Neural crest cell (in vitro differentiated cells): ENCODE data around the gene TRPC1. TPM values are rescaled to one million over a fixed set of nuclear protein-coding genes. Genes with fewer than 3 reads are reported as not detected.

Experiments used
- DNase-seq: peaks from one replicate; pipeline ENCODE4 v3.0.0; 2021; ENCODE audit warnings: low read depth, mixed read lengths, low spot score
- H3K27ac Mint-ChIP-seq: one replicate; pipeline ENCODE4 v1.8.0; 2021; ENCODE audit warnings: mild to moderate bottlenecking, mixed read lengths; ENCODE audit not compliant: unreplicated experiment
- H3K27me3 Mint-ChIP-seq: 2 replicates; pipeline ENCODE4 v1.8.0; 2021; ENCODE audit warnings: low read depth, mild to moderate bottlenecking, mixed read lengths
- H3K36me3 Mint-ChIP-seq: 2 replicates; pipeline ENCODE4 v1.8.0; 2021; ENCODE audit warnings: low read depth, mild to moderate bottlenecking, mixed read lengths
- H3K4me1 Mint-ChIP-seq: 2 replicates; pipeline ENCODE4 v1.8.0; 2021; ENCODE audit warnings: mixed read lengths
- H3K4me3 Mint-ChIP-seq: one replicate; pipeline ENCODE4 v1.8.0; 2021; ENCODE audit warnings: mild to moderate bottlenecking, mixed read lengths
- H3K9me3 Mint-ChIP-seq: 2 replicates; pipeline ENCODE4 v1.8.0; 2021; ENCODE audit warnings: mixed read lengths
- CTCF ChIP-seq: fragments of 200-600 bp; sonication (generic); conservative IDR thresholded peaks from 2 replicates; pipeline ENCODE4 v1.5.0; 2021; ENCODE audit warnings: antibody characterized with exemption, mild to moderate bottlenecking
- total RNA-seq: library from RNA; stranded (reverse); gene quantifications from 2 replicates; pipeline ENCODE4 v1.2.1, GENCODE V29; 2021

Gene TRPC1
- total RNA-seq, 1 donor from 2014 or later: 14.8 TPM

- Mint-ChIP-seq H3K4me3 (no peak overlapping the region), H3K36me3 (no peaks in the 10 kb centered on the region), H3K4me1 (no peaks in the 10 kb centered on the region), H3K27ac (no peak overlapping the region), H3K27me3 (no peaks in the 10 kb centered on the region), H3K9me3 (no peaks in the 10 kb centered on the region)
- no peak for TF ChIP-seq CTCF
- no peak for DNase-seq
Measured at GRCh38 chr3:142852009-142852408, 128.2 kb downstream of the TRPC1 start.

GRCh38 chr3:142853270-142854168, 129.7 kb downstream of the TRPC1 start:
- no peak overlapping the region for H3K27ac Mint-ChIP-seq

GRCh38 chr3:142857056-142857455, 133.2 kb downstream of the TRPC1 start:
- no peak overlapping the region for H3K27ac Mint-ChIP-seq
- no peaks in the 10 kb centered on the region for H3K27me3 Mint-ChIP-seq
- DNase-seq: no peak
- H3K9me3 Mint-ChIP-seq: no peaks in the 10 kb centered on the region
- H3K4me1 Mint-ChIP-seq: no peaks in the 10 kb centered on the region
- no peak overlapping the region for H3K4me3 Mint-ChIP-seq
- H3K36me3 Mint-ChIP-seq: no peaks in the 10 kb centered on the region
- no peak for TF ChIP-seq CTCF

More at GRCh38 chr3:142853270-142854168, 129.7 kb downstream of the TRPC1 start:
- Mint-ChIP-seq H3K27me3 (no peaks in the 10 kb centered on the region), H3K36me3 (no peaks in the 10 kb centered on the region), H3K4me1 (no peaks in the 10 kb centered on the region), H3K9me3 (no peaks in the 10 kb centered on the region), H3K4me3 (no peak overlapping the region)
- DNase-seq: no peak
- TF ChIP-seq CTCF: no peak

Other genes with a start within 250 kb of the TRPC1 start
- 23.3 and 27.5 TPM in 2 replicates for gene ATR, start 145.3 kb upstream of the TRPC1 start, total RNA-seq
- 5.6 and 5.7 TPM in 2 replicates for gene PLS1, start 127.6 kb upstream of the TRPC1 start, total RNA-seq
- 4.9 and 6.3 TPM in 2 replicates for gene PCOLCE2, start 165.0 kb downstream of the TRPC1 start, total RNA-seq
- 1.8 and 1.9 TPM in 2 replicates for gene PAQR9, start 239.6 kb downstream of the TRPC1 start, total RNA-seq